A549 treated with AZD9567 at 1 μM for 4 hours (cell line): Measurements from ENCODE around the gene ELFN2. TPM values are rescaled to one million over a fixed set of nuclear protein-coding genes. Genes with fewer than 3 reads are reported as not detected.

Source experiments
- total RNA-seq: library from RNA; stranded (reverse); fragments of 200-300 nt; extraction: Qiagen RNA extraction; gene quantifications from 5 replicates; pipeline ENCODE4 v1.2.3, GENCODE V29; 2022; ENCODE audit not compliant: insufficient read depth

ELFN2 gene, protein sequence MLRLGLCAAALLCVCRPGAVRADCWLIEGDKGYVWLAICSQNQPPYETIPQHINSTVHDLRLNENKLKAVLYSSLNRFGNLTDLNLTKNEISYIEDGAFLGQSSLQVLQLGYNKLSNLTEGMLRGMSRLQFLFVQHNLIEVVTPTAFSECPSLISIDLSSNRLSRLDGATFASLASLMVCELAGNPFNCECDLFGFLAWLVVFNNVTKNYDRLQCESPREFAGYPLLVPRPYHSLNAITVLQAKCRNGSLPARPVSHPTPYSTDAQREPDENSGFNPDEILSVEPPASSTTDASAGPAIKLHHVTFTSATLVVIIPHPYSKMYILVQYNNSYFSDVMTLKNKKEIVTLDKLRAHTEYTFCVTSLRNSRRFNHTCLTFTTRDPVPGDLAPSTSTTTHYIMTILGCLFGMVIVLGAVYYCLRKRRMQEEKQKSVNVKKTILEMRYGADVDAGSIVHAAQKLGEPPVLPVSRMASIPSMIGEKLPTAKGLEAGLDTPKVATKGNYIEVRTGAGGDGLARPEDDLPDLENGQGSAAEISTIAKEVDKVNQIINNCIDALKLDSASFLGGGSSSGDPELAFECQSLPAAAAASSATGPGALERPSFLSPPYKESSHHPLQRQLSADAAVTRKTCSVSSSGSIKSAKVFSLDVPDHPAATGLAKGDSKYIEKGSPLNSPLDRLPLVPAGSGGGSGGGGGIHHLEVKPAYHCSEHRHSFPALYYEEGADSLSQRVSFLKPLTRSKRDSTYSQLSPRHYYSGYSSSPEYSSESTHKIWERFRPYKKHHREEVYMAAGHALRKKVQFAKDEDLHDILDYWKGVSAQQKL
- total RNA-seq, result 3.0 to 5.1 TPM (median 4.7 TPM) in 5 replicates

GRCh38 chr22:37427135-37427710 lies at the start of gene ELFN2:
Gene ELFN2, minus strand, starts transcription at chr22:37427479. Its CDS starts 51,945 bp downstream, at chr22:37375534.

Other genes starting within 250 kb of the ELFN2 start
- 4.8 to 10.0 TPM (median 8.6 TPM) in 5 replicates for gene C1QTNF6, start 239.2 kb downstream of the ELFN2 start, total RNA-seq
- gene SSTR3, start 215.0 kb downstream of the ELFN2 start, total RNA-seq, result not detected in 5 replicates
- 0.05 to 0.15 TPM (median 0.13 TPM) in 3 of 5 replicates, not detected in the others for gene RAC2, start 183.2 kb downstream of the ELFN2 start, total RNA-seq
- 0.24 to 0.38 TPM (median 0.29 TPM) in 4 of 5 replicates, not detected in the other for gene CYTH4, start 145.0 kb downstream of the ELFN2 start, total RNA-seq
- gene MFNG, start 58.9 kb upstream of the ELFN2 start, total RNA-seq, result 0.98 to 5.4 TPM (median 1.2 TPM) in 5 replicates
- 19.4 to 30.5 TPM (median 28.8 TPM) in 5 replicates for gene CARD10, start 91.9 kb upstream of the ELFN2 start, total RNA-seq
- gene CDC42EP1, start 133.0 kb upstream of the ELFN2 start, total RNA-seq, result 23.8 to 31.6 TPM (median 29.4 TPM) in 5 replicates
- 0.16 to 7.6 TPM (median 0.24 TPM) in 3 of 5 replicates, not detected in the others for gene LGALS2, start 152.6 kb upstream of the ELFN2 start, total RNA-seq
- 12.4 to 23.6 TPM (median 22.5 TPM) in 5 replicates for gene GGA1, start 181.4 kb upstream of the ELFN2 start, total RNA-seq
- gene SH3BP1, start 212.2 kb upstream of the ELFN2 start, total RNA-seq, result 0.99 to 2.4 TPM (median 1.7 TPM) in 4 of 5 replicates, not detected in the other
- gene PDXP, start 231.2 kb upstream of the ELFN2 start, total RNA-seq, result 18.0 to 23.4 TPM (median 19.4 TPM) in 5 replicates
- 1,142 to 1,386 TPM (median 1,326 TPM) in 5 replicates for gene LGALS1, start 248.2 kb upstream of the ELFN2 start, total RNA-seq